ENCODE data around the gene OLIG1.

DNA sequence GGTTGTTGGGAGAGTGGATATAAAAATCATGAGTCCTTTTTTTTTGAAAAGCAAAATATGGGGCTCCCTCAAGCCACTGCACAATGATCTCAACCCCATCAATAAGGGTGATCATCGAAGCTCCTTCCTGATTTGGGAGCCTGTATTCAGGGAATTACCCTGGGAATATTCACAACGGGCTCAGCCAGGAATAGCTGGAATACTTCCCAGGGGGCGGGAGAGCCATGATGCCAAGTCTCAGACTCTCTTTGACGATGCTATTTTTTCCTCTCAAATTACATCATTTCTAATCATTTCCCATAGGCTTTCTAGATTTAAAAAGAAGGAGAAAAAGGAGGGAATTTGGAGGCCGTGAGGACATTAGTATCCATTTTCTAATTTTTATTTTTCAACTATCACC lies 18.4 kb downstream of the OLIG1 start:
- no peak for TF ChIP-seq CTCF (IDR thresholded peaks at IDR 0.05)
- TF ChIP-seq ZFX (IDR thresholded peaks at IDR 0.05; ENCODE audit: borderline replicate concordance) = no peak

All from 22Rv1 (cell line).